Suprapubic skin (tissue), 4 donors: ENCODE data around the gene CLSTN2. TPM values are rescaled to one million over a fixed set of nuclear protein-coding genes. Genes with fewer than 3 reads are reported as not detected.
A peak's percentile ranks its signal among the peaks of the same experiment; 100 is the strongest.

Experiments used
- DNase-seq, 2 donors: peaks; one replicate each; pipeline ENCODE4 v3.0.0-alpha.2; 2019; ENCODE audit warnings: low spot score in 2 of 2
- H3K27ac ChIP-seq: fragments of 200-600 bp; sonication (generic); one replicate; pipeline ENCODE4 v1.5.1; 2019
- H3K27me3 ChIP-seq: fragments of 200-600 bp; sonication (generic); one replicate; pipeline ENCODE4 v1.5.1; 2019
- H3K36me3 ChIP-seq: fragments of 200-600 bp; sonication (generic); one replicate; pipeline ENCODE4 v1.5.1; 2019
- H3K4me1 ChIP-seq: fragments of 200-600 bp; sonication (generic); one replicate; pipeline ENCODE4 v1.5.1; 2019
- H3K4me3 ChIP-seq: fragments of 200-600 bp; sonication (generic); one replicate; pipeline ENCODE4 v1.5.1; 2019; ENCODE audit warnings: mild to moderate bottlenecking
- H3K9me3 ChIP-seq: fragments of 200-600 bp; sonication (generic); one replicate; pipeline ENCODE4 v1.5.1; 2019
- CTCF ChIP-seq, 2 donors: fragments of 200-600 bp in 1 of 2; fragments of 450-650 bp in 1 of 2; sonication (generic) in 1 of 2; IDR thresholded peaks; one replicate each; pipeline ENCODE4 v1.5.1; 2016 to 2019; ENCODE audit warnings: antibody characterized with exemption in 2 of 2, mild to moderate bottlenecking in 1 of 2, moderate library complexity in 1 of 2
- EP300 ChIP-seq: sonication (generic); formaldehyde crosslinking; IDR thresholded peaks from one replicate; pipeline ENCODE4 v1.6.1; 2017; ENCODE audit warnings: antibody characterized with exemption
- POLR2A ChIP-seq, 2 donors: fragments of 450-650 bp; IDR thresholded peaks; one replicate each; pipeline ENCODE4 v1.6.1; 2017; ENCODE audit warnings: antibody characterized with exemption in 2 of 2, mild to moderate bottlenecking in 2 of 2, moderate library complexity in 2 of 2
- POLR2AphosphoS5 ChIP-seq, 3 donors: sonication (generic); formaldehyde crosslinking; IDR thresholded peaks; one replicate each; pipeline ENCODE4 v1.6.1; 2017; ENCODE audit warnings: antibody characterized with exemption in 3 of 3
- WGBS: methylation state at CpG from one replicate; pipeline ENCODE4 v1.1.5; 2018; 5-methylcytosine and 5-hydroxymethylcytosine counted together
- total RNA-seq, 4 donors: library from RNA; depleted of rRNA; stranded (reverse); fragments of >200 nt; gene quantifications; one replicate each; pipeline ENCODE4 v1.1.0, GENCODE V29; 2016

CLSTN2 gene
- total RNA-seq, 4 donors from 2014 or later, result 4.3 to 14.1 (median 7.4) TPM

GRCh38 chr3:139935866-139936817 is 1.2 kb downstream of the CLSTN2 start:
- H3K27me3 ChIP-seq, result peaks cover 38% of the 10 kb centered on the region
- no peaks in the 10 kb centered on the region for H3K9me3 ChIP-seq
- H3K4me3 ChIP-seq, result peak overlapping the region; percentile 60
- no peaks in the 10 kb centered on the region for H3K36me3 ChIP-seq
- H3K4me1 ChIP-seq, result peaks cover 23% of the 10 kb centered on the region
- DNase-seq, result peak; percentile 70 to 83
- no peak overlapping the region for H3K27ac ChIP-seq
- TF ChIP-seq EP300 (no peak), POLR2AphosphoS5 (IDR thresholded peaks at IDR 0.05) (no peak), POLR2A (IDR thresholded peaks at IDR 0.05) (no peak), CTCF (IDR thresholded peaks at IDR 0.05) (no peak)
- WGBS, result 2% methylated on average over 37 of the region's 42 CpGs

GRCh38 chr3:139937674-139938279 is 2.8 kb downstream of the CLSTN2 start:
- H3K27ac ChIP-seq, result no peak overlapping the region
- H3K36me3 ChIP-seq, result no peaks in the 10 kb centered on the region
- 15% methylated on average over 8 of the region's 8 CpGs for WGBS
- H3K4me1 ChIP-seq, result peaks cover 23% of the 10 kb centered on the region
- no peak for DNase-seq
- TF ChIP-seq CTCF (IDR thresholded peaks at IDR 0.05), result peak; percentile 33 to 56
- no peak for TF ChIP-seq POLR2A (IDR thresholded peaks at IDR 0.05)
- no peaks in the 10 kb centered on the region for H3K9me3 ChIP-seq
- peaks cover 38% of the 10 kb centered on the region for H3K27me3 ChIP-seq
- H3K4me3 ChIP-seq, result no peak overlapping the region

GRCh38 chr3:139939681-139940190 is 4.8 kb downstream of the CLSTN2 start:
- no peak for DNase-seq
- peaks cover 29% of the 10 kb centered on the region for H3K27me3 ChIP-seq
- no peaks in the 10 kb centered on the region for H3K36me3 ChIP-seq
- WGBS, result 75% methylated on average over 2 of the region's 2 CpGs
- H3K4me3 ChIP-seq, result no peak overlapping the region
- no peaks in the 10 kb centered on the region for H3K9me3 ChIP-seq
- peaks cover 19% of the 10 kb centered on the region for H3K4me1 ChIP-seq
- no peak overlapping the region for H3K27ac ChIP-seq
- TF ChIP-seq EP300 (no peak), POLR2A (IDR thresholded peaks at IDR 0.05) (no peak), POLR2AphosphoS5 (IDR thresholded peaks at IDR 0.05) (no peak), CTCF (IDR thresholded peaks at IDR 0.05) (no peak)

- 80% methylated on average over 1 of the region's 1 CpG for WGBS
- Histone ChIP-seq H3K27ac (no peak overlapping the region), H3K4me1 (peaks cover 10% of the 10 kb centered on the region), H3K4me3 (no peak overlapping the region), H3K36me3 (no peaks in the 10 kb centered on the region), H3K9me3 (no peaks in the 10 kb centered on the region), H3K27me3 (peaks cover 21% of the 10 kb centered on the region)
- TF ChIP-seq EP300 (no peak), CTCF (IDR thresholded peaks at IDR 0.05) (no peak), POLR2AphosphoS5 (IDR thresholded peaks at IDR 0.05) (no peak), POLR2A (IDR thresholded peaks at IDR 0.05) (no peak)
- no peak for DNase-seq
Measured at GRCh38 chr3:139940622-139941021, 5.6 kb downstream of the CLSTN2 start.

- WGBS, result 85% methylated on average over 4 of the region's 4 CpGs
- DNase-seq, result no peak
- Histone ChIP-seq H3K36me3 (no peaks in the 10 kb centered on the region), H3K9me3 (no peaks in the 10 kb centered on the region), H3K27ac (no peak overlapping the region), H3K27me3 (peaks cover 11% of the 10 kb centered on the region), H3K4me1 (peaks cover under 1% of the 10 kb centered on the region), H3K4me3 (no peak overlapping the region)
- no peak for TF ChIP-seq CTCF (IDR thresholded peaks at IDR 0.05)
- no peak for TF ChIP-seq EP300
- TF ChIP-seq POLR2AphosphoS5 (IDR thresholded peaks at IDR 0.05), result no peak
- TF ChIP-seq POLR2A (IDR thresholded peaks at IDR 0.05), result no peak
Measured at GRCh38 chr3:139941580-139941979, 6.6 kb downstream of the CLSTN2 start.
